HCT116 (cell line): Measurements from ENCODE around the gene INKA2. TPM values are rescaled to one million over a fixed set of nuclear protein-coding genes. Genes with fewer than 3 reads are reported as not detected.

Experiments used
- ATAC-seq: fragments of 200-7000 bp; cut with Tn5 transposase; 2 replicates; pipeline ENCODE4 v1.9.1; 2020; ENCODE audit warnings: mild to moderate bottlenecking, moderate library complexity
- BruUV-seq: library from RNA; stranded (reverse); fragments of 400-500 nt; replicated peaks from 2 replicates; lab custom pipeline; 2021; lab: Mats Ljungman, UMichigan
- CTCF ChIA-PET: fragments of 300-600 bp; sonication (Branson Sonifier 250); formaldehyde crosslinking; loops from one replicate; lab custom pipeline; 2021; ENCODE audit warnings: antibody characterized with exemption; lab: Charles Lee
- POLR2A ChIA-PET: fragments of 300-600, 350-600 bp; sonication (Branson Sonifier 250); formaldehyde crosslinking; loops from one replicate; lab custom pipeline; 2021; ENCODE audit warnings: antibody characterized with exemption; lab: Charles Lee
- RAD21 ChIA-PET, 2 experiments: fragments of 300-600 bp; sonication (Branson Sonifier 250); formaldehyde crosslinking; loops; one replicate each; lab custom pipeline; 2023; ENCODE audit warnings: low total read pairs in 2 of 2; ENCODE audit not compliant: uncharacterized antibody in 2 of 2, unreplicated experiment in 2 of 2, low non-redundant PET in 1 of 2; lab: Charles Lee
- DNase-seq: peaks from one replicate; pipeline ENCODE4 v3.0.0-alpha.2; 2010; ENCODE audit warnings: low read depth, low spot score
- H2AFZ ChIP-seq: fragments of 200-600 bp; shearing (Covaris generic), sonication (generic); 2 replicates; pipeline ENCODE4 v1.6.1; 2017; ENCODE audit warnings: low read depth, mixed run types, mixed read lengths, antibody characterized with exemption, low read length; ENCODE audit not compliant: poor library complexity, severe bottlenecking
- H3K27ac ChIP-seq: 2 replicates; pipeline ENCODE4 v1.5.1; 2012; ENCODE audit warnings: low read depth, low read length
- H3K27me3 ChIP-seq: fragments of 200-600 bp; sonication (generic); 2 replicates; pipeline ENCODE4 v1.6.1; 2016; ENCODE audit warnings: mixed run types, low read length, mixed read lengths; ENCODE audit not compliant: insufficient read depth
- H3K36me3 ChIP-seq, 2 experiments: fragments of 200-500 bp in 1 of 2; fragments of 200-600 bp in 1 of 2; sonication (Bioruptor generic) in 1 of 2; sonication (generic) in 1 of 2; 2 replicates each; pipeline versions ENCODE4 v1.5.1 to v1.6.1; 2014 to 2016; ENCODE audit warnings: low read length in 2 of 2, inconsistent platforms in 1 of 2, mixed read lengths in 1 of 2, mixed run types in 1 of 2; ENCODE audit not compliant: insufficient read depth in 2 of 2, control insufficient read depth in 1 of 2
- H3K4me1 ChIP-seq, 2 experiments: fragments of 200-600 bp in 1 of 2; sonication (generic) in 1 of 2; 2 replicates each; pipeline versions ENCODE4 v1.5.1 to v1.6.1; 2012 to 2017; ENCODE audit warnings: low read length in 2 of 2, inconsistent platforms in 1 of 2, mild to moderate bottlenecking in 1 of 2, mixed read lengths in 1 of 2, mixed run types in 1 of 2, moderate library complexity in 1 of 2; ENCODE audit not compliant: insufficient read depth in 2 of 2, control insufficient read depth in 1 of 2
- H3K4me2 ChIP-seq: fragments of 200-600 bp; sonication (generic); 2 replicates; pipeline ENCODE4 v1.6.1; 2017; ENCODE audit warnings: mixed run types, low read length, mixed read lengths
- H3K4me3 ChIP-seq, 2 experiments: fragments of 200-600 bp in 1 of 2; sonication (generic) in 1 of 2; replicated peaks in 1 of 2; 2 replicates each; pipeline ENCODE4 v1.5.1; 2011 to 2016; ENCODE audit warnings: low read length in 2 of 2, control low read depth in 1 of 2, low read depth in 1 of 2, mild to moderate bottlenecking in 1 of 2, mixed read lengths in 1 of 2, mixed run types in 1 of 2
- H3K79me2 ChIP-seq: fragments of 200-600 bp; sonication (generic); 2 replicates; pipeline ENCODE4 v1.6.1; 2017; ENCODE audit warnings: mild to moderate bottlenecking, mixed run types, low read length, moderate library complexity, mixed read lengths; ENCODE audit not compliant: insufficient read depth
- H3K9ac ChIP-seq: fragments of 200-600 bp; sonication (generic); 2 replicates; pipeline ENCODE4 v1.6.1; 2016; ENCODE audit warnings: low read length, mixed read lengths
- H3K9me2 ChIP-seq: fragments of 200-600 bp; sonication (generic), shearing (Covaris generic); 2 replicates; pipeline ENCODE4 v1.6.1; 2017; ENCODE audit warnings: mixed run types, mild to moderate bottlenecking, moderate library complexity; ENCODE audit not compliant: insufficient read depth
- H3K9me3 ChIP-seq, 2 experiments: fragments of 200-500 bp in 1 of 2; fragments of 200-600 bp in 1 of 2; sonication (Bioruptor generic) in 1 of 2; sonication (generic) in 1 of 2; 2 replicates each; pipeline ENCODE4 v1.6.1; 2014 to 2017; ENCODE audit warnings: low read length in 2 of 2, mixed read lengths in 2 of 2, inconsistent platforms in 1 of 2, low read depth in 1 of 2, mild to moderate bottlenecking in 1 of 2, mixed run types in 1 of 2, moderate library complexity in 1 of 2; ENCODE audit not compliant: control insufficient read depth in 1 of 2, insufficient read depth in 1 of 2
- H4K20me1 ChIP-seq: fragments of 200-600 bp; sonication (generic), shearing (Covaris generic); 2 replicates; pipeline ENCODE4 v1.6.1; 2017; ENCODE audit warnings: mixed run types, mild to moderate bottlenecking, moderate library complexity; ENCODE audit not compliant: insufficient read depth
- CBX3 ChIP-seq: IDR thresholded peaks from 2 replicates; pipeline ENCODE4 v1.6.1; 2012; ENCODE audit warnings: low read depth
- CEBPB ChIP-seq: IDR thresholded peaks from 2 replicates; pipeline ENCODE4 v1.6.1; 2012; ENCODE audit warnings: low read depth
- EGR1 ChIP-seq: IDR thresholded peaks from 2 replicates; pipeline ENCODE4 v1.6.1; 2012; ENCODE audit warnings: low read depth
- ELF1 ChIP-seq: IDR thresholded peaks from 2 replicates; pipeline ENCODE4 v1.6.1; 2012; ENCODE audit warnings: low read depth, borderline replicate concordance
- EZH2 ChIP-seq: fragments of 200-600 bp; sonication (generic); IDR thresholded peaks from 2 replicates; pipeline ENCODE4 v1.6.1; 2017; ENCODE audit warnings: antibody characterized with exemption, mixed run types
- EZH2phosphoT487 ChIP-seq: fragments of 200-600 bp; IDR thresholded peaks from 2 replicates; pipeline ENCODE4 v1.6.1; 2018; ENCODE audit warnings: antibody characterized with exemption, borderline replicate concordance
- FOSL1 ChIP-seq: IDR thresholded peaks from 2 replicates; pipeline ENCODE4 v1.6.1; 2012; ENCODE audit warnings: low read depth
- JUND ChIP-seq: IDR thresholded peaks from 2 replicates; pipeline ENCODE4 v1.6.1; 2012
- POLR2A ChIP-seq: IDR thresholded peaks from 2 replicates; pipeline ENCODE4 v1.7.0; 2011; ENCODE audit warnings: borderline replicate concordance; ENCODE audit not compliant: insufficient read depth, insufficient read length; ENCODE audit errors: extremely low read depth
- RAD21 ChIP-seq: IDR thresholded peaks from 2 replicates; pipeline ENCODE4 v1.6.1; 2012; ENCODE audit warnings: low read depth, mild to moderate bottlenecking
- SIN3A ChIP-seq: IDR thresholded peaks from 2 replicates; pipeline ENCODE4 v1.6.1; 2012; ENCODE audit warnings: low read depth
- TCF7L2 ChIP-seq: IDR thresholded peaks from 2 replicates; pipeline ENCODE4 v1.7.0; 2011; ENCODE audit warnings: borderline replicate concordance, inconsistent platforms; ENCODE audit not compliant: insufficient read depth, insufficient read length; ENCODE audit errors: extremely low read depth
- YY1 ChIP-seq: IDR thresholded peaks from 2 replicates; pipeline ENCODE4 v1.6.1; 2011; ENCODE audit warnings: low read length, low read depth, moderate library complexity, mild to moderate bottlenecking; ENCODE audit not compliant: insufficient replicate concordance; ENCODE audit errors: extremely low read depth
- ZNF274 ChIP-seq: fragments of 200-500 bp; sonication (Bioruptor generic); IDR thresholded peaks from 2 replicates; pipeline ENCODE4 v1.6.1; 2014; ENCODE audit warnings: mild to moderate bottlenecking, low read depth, low read length, inconsistent platforms
- intact Hi-C: fragments of 100-400 bp; cut with micrococcal nuclease; formaldehyde crosslinking; loops from 2 replicates; pipeline ENCODE4 v1.10.0; 2022
- total RNA-seq: library from RNA; stranded (reverse); gene quantifications from one replicate; pipeline ENCODE4 v1.2.1, GENCODE V29; 2021; ENCODE audit not compliant: unreplicated experiment
- TF ChIP-seq, protein P1 (sequence below): IDR thresholded peaks from 2 replicates; pipeline ENCODE4 v1.6.1; 2012
- TF ChIP-seq, protein P2 (sequence below): IDR thresholded peaks from 2 replicates; pipeline ENCODE4 v1.6.1; 2012; ENCODE audit warnings: low read depth
- TF ChIP-seq, protein P3 (sequence below): IDR thresholded peaks from 2 replicates; pipeline ENCODE4 v1.6.1; 2012
- TF ChIP-seq, protein P4 (sequence below), 3 experiments: fragments of 200-600 bp in 1 of 3; sonication (generic) in 1 of 3; IDR thresholded peaks in 2 of 3; conservative IDR thresholded peaks in 1 of 3; 2 replicates each; pipeline ENCODE4 v1.5.1; 2012 to 2017; ENCODE audit warnings: low read depth in 2 of 3, low read length in 2 of 3, antibody characterized with exemption in 1 of 3, borderline replicate concordance in 1 of 3, control low read depth in 1 of 3, mild to moderate bottlenecking in 1 of 3, mixed read lengths in 1 of 3, mixed run types in 1 of 3, moderate library complexity in 1 of 3; ENCODE audit not compliant: insufficient read depth in 1 of 3

Gene INKA2
- total RNA-seq, 1 experiment from 2014 or later: 4.0 TPM

DNA sequence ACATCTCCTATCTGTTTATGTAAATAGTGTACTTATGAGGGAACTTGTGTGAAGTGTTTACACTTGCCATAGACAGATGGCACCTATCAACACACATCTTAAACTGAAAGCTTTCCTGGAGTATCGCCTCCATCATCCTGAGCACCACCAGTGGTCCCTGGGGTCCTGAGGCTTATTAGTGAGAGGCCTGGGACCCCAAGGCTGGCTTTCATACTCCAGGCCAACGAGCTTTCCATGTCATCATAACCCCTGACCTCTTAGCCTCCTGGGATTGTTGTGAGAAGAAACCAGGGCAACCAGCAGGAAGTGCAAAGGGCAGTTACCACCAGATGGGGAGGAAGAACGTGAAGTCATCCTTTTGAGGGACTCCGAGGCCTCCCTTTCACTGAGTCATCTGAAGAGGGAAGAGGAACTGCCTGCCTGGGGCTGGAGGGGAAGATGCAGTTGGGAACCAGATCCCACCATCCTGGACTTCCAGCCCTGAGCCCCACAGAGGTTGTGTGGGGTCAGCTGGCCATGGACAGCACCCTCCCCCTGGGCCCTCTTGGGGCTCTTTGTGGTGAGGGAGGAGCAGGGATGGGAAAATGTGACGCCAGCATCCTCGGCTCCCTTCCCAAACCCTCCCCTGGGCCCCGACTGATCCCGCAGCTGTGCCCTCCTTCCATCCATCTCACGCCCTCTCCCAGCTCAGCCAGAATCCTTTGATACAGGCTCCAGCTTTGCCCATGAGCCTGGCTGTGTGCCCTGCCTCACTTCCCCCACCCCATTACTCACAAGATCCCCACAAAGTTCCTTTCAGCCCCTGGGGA lies 5.8 kb downstream of the INKA2 start:
- RAD21 ChIA-PET: no interaction called here
- peaks cover 9 to 10% of the 10 kb centered on the region in 2 experiments; a peak in 3 of 4 replicates for H3K4me1 ChIP-seq
- H3K79me2 ChIP-seq: no peaks in the 10 kb centered on the region
- ATAC-seq: no peak
- TF ChIP-seq SIN3A: no peak
- no peak for TF ChIP-seq CEBPB
- TF ChIP-seq EZH2phosphoT487: no peak
- TF ChIP-seq TCF7L2: no peak
- TF ChIP-seq, protein P1, sequence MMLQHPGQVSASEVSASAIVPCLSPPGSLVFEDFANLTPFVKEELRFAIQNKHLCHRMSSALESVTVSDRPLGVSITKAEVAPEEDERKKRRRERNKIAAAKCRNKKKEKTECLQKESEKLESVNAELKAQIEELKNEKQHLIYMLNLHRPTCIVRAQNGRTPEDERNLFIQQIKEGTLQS: no peak
- no peak for TF ChIP-seq CBX3
- TF ChIP-seq, protein P2, sequence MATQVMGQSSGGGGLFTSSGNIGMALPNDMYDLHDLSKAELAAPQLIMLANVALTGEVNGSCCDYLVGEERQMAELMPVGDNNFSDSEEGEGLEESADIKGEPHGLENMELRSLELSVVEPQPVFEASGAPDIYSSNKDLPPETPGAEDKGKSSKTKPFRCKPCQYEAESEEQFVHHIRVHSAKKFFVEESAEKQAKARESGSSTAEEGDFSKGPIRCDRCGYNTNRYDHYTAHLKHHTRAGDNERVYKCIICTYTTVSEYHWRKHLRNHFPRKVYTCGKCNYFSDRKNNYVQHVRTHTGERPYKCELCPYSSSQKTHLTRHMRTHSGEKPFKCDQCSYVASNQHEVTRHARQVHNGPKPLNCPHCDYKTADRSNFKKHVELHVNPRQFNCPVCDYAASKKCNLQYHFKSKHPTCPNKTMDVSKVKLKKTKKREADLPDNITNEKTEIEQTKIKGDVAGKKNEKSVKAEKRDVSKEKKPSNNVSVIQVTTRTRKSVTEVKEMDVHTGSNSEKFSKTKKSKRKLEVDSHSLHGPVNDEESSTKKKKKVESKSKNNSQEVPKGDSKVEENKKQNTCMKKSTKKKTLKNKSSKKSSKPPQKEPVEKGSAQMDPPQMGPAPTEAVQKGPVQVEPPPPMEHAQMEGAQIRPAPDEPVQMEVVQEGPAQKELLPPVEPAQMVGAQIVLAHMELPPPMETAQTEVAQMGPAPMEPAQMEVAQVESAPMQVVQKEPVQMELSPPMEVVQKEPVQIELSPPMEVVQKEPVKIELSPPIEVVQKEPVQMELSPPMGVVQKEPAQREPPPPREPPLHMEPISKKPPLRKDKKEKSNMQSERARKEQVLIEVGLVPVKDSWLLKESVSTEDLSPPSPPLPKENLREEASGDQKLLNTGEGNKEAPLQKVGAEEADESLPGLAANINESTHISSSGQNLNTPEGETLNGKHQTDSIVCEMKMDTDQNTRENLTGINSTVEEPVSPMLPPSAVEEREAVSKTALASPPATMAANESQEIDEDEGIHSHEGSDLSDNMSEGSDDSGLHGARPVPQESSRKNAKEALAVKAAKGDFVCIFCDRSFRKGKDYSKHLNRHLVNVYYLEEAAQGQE: no peak
- TF ChIP-seq FOSL1: no peak
- no peak for TF ChIP-seq JUND
- no peak for TF ChIP-seq RAD21
- TF ChIP-seq ZNF274: no peak
- TF ChIP-seq YY1: no peak
- TF ChIP-seq EZH2: no peak
- TF ChIP-seq, protein P3, sequence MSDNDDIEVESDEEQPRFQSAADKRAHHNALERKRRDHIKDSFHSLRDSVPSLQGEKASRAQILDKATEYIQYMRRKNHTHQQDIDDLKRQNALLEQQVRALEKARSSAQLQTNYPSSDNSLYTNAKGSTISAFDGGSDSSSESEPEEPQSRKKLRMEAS: no peak
- TF ChIP-seq POLR2A: no peak
- TF ChIP-seq, protein P4, sequence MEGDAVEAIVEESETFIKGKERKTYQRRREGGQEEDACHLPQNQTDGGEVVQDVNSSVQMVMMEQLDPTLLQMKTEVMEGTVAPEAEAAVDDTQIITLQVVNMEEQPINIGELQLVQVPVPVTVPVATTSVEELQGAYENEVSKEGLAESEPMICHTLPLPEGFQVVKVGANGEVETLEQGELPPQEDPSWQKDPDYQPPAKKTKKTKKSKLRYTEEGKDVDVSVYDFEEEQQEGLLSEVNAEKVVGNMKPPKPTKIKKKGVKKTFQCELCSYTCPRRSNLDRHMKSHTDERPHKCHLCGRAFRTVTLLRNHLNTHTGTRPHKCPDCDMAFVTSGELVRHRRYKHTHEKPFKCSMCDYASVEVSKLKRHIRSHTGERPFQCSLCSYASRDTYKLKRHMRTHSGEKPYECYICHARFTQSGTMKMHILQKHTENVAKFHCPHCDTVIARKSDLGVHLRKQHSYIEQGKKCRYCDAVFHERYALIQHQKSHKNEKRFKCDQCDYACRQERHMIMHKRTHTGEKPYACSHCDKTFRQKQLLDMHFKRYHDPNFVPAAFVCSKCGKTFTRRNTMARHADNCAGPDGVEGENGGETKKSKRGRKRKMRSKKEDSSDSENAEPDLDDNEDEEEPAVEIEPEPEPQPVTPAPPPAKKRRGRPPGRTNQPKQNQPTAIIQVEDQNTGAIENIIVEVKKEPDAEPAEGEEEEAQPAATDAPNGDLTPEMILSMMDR (IDR thresholded peaks at IDR 0.05 in 2 of 3, conservative IDR thresholded peaks at IDR 0.05 in 1 of 3; ENCODE audit: borderline replicate concordance in 1 of 3, insufficient read depth in 1 of 3, low read depth in 2 of 3, low read length in 2 of 3): no peak
- no peak for TF ChIP-seq EGR1
- TF ChIP-seq ELF1: no peak
- TF ChIP-seq, all 23 proteins: peak for 0
- H3K9me2 ChIP-seq: no peaks in the 10 kb centered on the region
- H3K36me3 ChIP-seq: no peaks in the 10 kb centered on the region
- no peak overlapping the region for H3K27ac ChIP-seq
- no peak for DNase-seq
- H3K4me3 ChIP-seq: no peak overlapping the region
- CTCF ChIA-PET: no interaction called here
- no TSS peak for BruUV-seq
- intact Hi-C loops: no loop called here
- POLR2A ChIA-PET: no interaction called here
- no peaks in the 10 kb centered on the region for H3K27me3 ChIP-seq
- H3K4me2 ChIP-seq: no peak overlapping the region
- H3K9ac ChIP-seq: no peak overlapping the region
- H4K20me1 ChIP-seq: no peaks in the 10 kb centered on the region
- no peak overlapping the region for H2AFZ ChIP-seq
- H3K9me3 ChIP-seq: no peaks in the 10 kb centered on the region
